Stimulated activated CD4-positive, alpha-beta T cell treated with anti-CD3 and anti-CD28 coated beads, Interleukin-2, amount 100 ng/mL, for 48 hours (primary cell): ENCODE measurements around the gene SIPA1L3.
A peak's percentile ranks its signal among the peaks of the same experiment; 100 is the strongest.

Experiments
- DNase-seq, 2 donors: peaks; one replicate each; pipeline ENCODE4 v3.0.0-alpha.2; 2020

The SIPA1L3 gene

DNA sequence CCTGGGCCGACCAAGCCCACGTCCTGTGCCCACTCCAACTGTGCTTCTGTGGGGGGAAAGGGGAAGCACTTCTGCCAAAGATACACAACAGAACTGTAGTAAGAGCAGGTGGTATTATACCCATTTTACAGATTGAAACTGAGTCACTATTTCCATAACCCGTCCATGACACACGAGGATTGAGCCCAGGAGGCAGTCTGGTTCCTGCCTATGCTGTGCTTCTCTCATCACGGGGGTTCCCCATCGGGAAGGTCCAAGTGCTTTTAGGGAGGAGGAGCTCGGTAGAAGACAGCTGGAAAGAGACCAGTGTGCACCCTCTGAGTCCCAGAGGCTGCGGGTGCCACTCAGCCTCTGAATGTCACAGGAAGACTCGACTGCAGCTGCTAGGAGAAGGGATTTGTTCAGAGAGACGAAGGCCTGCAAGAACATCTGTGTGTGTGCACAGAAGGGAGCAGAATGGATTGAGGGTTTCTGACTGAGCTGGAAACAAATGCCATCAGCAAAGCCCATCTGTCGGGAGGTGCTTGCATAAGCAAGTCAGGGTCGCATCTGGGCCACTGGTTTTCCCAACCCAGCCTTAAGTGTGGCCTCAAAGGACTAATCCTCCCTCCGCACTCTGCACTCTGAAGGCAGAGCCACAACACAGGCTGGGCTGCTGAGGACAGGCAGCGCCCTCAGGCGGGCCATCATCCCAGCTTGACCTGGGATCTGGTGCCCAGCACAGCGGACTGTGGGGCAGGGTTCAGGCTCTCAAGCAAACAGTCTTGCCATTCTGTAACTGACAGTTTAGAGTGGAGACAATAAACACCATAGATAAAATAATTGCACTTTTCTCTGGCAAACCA is 167.1 kb downstream of the SIPA1L3 start:
- DNase-seq, result no peak

DNA sequence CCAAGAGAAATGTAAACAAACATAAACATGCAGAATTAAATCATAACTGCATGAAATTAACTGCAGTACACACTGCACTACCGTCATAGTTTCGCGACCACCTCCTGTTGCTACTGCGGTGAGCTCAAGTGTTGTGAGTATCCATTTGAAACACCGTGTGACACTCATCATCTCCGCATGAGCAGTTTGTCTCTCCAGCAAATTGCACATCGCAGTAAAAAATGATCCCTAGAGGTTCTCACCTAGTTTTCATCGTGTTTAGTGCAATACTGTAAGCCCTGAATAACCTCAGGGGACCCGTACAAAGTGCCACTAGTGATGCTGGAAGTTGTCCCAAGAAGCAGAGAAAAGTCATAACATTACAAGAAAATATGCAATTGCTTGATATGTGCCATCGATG is 169.3 kb downstream of the SIPA1L3 start:
- DNase-seq, result no peak

GRCh38 chr19:38078302-38078930 is 171.4 kb downstream of the SIPA1L3 start:
- DNase-seq, result no peak

DNA sequence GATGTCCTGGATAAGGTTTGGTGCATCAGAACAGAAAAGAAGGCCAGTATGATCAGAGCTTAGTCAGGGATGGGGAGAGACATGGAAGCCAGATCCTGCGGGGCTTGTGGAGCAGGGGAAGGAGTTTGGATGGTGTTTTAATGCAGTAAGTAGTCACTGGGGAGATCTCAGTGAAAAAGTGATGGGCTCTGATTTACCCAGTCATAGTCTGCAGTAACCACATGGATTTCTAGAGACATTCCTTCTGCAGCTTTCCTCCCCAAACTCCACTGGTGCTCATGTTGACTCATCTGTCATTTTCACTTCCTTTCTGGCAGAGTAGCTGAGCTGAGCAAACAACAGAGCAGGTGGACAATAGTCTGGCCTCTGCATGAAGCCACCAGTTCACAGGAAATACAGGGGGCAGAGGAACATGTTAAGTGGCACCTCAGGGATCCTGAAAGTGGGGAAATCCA is 172.9 kb downstream of the SIPA1L3 start:
- no peak for DNase-seq

DNA sequence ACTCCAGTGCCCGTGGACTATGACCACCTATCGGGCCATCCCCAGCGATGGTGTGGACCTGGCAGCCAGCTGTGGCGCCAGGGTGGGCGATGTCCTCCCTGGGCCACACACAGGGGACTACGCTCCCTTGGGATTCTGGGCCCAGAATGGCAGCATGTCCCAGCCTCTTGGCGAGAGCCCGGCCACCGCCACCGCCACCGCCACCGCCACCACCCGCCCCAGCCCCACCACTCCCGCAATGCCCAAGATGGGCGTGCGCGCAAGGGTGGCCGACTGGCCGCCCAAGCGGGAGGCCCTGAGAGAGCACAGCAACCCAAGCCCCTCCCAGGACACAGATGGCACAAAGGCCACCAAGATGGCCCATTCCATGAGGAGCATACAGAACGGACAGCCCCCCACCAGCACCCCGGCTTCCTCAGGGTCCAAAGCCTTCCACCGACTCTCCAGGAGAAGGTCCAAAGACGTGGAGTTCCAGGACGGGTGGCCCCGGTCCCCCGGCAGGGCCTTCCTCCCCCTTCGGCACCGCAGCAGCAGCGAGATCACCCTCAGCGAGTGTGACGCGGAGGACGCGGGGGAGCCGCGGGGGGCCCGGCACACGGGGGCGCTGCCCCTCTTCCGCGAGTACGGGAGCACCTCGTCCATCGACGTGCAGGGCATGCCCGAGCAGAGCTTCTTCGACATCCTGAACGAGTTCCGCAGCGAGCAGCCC is 174.7 kb downstream of the SIPA1L3 start:
- DNase-seq, result no peak

DNA sequence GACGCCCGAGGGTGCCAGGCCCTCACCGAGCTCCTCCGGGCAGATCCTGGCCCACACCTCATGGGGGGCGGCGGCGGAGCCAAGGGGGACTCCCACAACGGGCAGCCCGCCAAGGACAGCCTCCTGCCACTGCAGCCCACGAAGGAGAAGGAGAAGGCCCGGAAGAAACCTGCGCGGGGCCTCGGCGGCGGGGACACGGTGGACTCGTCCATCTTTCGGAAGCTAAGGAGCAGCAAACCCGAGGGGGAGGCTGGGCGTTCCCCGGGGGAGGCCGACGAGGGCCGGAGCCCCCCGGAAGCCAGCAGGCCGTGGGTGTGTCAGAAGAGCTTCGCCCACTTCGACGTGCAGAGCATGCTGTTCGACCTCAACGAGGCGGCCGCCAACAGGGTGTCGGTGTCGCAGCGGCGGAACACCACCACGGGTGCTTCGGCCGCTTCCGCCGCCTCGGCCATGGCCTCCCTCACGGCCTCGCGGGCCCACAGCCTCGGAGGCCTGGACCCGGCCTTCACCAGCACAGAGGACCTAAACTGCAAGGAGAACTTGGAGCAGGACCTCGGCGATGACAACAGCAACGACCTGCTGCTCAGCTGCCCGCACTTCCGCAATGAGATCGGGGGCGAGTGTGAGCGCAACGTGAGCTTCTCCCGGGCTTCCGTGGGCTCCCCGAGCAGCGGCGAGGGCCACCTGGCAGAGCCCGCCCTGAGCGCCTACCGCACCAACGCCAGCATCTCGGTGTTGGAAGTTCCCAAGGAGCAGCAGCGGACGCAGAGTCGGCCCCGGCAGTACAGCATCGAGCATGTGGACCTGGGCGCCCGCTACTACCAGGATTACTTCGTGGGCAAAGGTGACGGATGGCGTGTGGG is 175.5 kb downstream of the SIPA1L3 start:
- no peak for DNase-seq

GRCh38 chr19:38084196-38084595 is 177.2 kb downstream of the SIPA1L3 start:
- no peak for DNase-seq

GRCh38 chr19:38089440-38089839 is 182.4 kb downstream of the SIPA1L3 start:
- no peak for DNase-seq

DNA sequence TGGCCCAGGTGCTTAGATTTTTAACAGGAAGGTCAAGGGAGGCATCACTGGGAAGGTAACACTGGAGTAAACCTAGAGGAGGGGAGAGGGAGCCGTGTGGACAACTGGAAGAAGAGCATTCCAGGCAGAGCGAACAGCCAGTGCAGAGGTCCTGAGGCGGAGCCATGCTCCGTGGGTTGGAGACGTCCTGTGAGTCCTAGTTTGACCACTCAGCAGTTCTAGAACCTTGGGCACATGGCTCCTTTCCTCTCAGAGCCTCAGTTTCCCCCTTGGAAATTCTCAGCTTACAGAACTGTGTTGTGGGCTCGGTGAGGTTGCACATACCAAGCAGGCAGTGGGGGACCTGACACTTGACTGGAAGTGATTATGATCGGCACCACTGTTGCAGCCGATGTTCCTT is 186.1 kb downstream of the SIPA1L3 start:
- no peak for DNase-seq

DNA sequence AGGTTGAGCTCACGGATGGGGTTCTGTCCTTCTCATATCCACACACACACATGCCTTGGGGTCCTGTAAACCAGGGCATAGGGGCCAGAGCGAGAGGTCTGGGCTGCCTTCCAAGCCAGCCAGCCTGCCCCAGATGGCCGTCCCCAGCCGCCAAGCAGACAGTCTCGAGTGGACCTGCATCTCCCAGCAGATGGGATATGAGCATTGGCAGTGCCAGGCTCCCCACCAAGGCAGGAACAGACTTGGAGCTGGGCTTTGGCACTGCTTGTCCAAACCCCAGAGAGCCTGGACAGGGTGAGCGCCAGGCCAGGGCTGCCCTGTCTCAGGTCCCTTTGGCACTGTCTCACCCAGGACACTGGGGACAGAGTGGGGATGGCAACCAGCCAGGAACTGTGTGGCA is 186.6 kb downstream of the SIPA1L3 start:
- DNase-seq, result no peak

DNA sequence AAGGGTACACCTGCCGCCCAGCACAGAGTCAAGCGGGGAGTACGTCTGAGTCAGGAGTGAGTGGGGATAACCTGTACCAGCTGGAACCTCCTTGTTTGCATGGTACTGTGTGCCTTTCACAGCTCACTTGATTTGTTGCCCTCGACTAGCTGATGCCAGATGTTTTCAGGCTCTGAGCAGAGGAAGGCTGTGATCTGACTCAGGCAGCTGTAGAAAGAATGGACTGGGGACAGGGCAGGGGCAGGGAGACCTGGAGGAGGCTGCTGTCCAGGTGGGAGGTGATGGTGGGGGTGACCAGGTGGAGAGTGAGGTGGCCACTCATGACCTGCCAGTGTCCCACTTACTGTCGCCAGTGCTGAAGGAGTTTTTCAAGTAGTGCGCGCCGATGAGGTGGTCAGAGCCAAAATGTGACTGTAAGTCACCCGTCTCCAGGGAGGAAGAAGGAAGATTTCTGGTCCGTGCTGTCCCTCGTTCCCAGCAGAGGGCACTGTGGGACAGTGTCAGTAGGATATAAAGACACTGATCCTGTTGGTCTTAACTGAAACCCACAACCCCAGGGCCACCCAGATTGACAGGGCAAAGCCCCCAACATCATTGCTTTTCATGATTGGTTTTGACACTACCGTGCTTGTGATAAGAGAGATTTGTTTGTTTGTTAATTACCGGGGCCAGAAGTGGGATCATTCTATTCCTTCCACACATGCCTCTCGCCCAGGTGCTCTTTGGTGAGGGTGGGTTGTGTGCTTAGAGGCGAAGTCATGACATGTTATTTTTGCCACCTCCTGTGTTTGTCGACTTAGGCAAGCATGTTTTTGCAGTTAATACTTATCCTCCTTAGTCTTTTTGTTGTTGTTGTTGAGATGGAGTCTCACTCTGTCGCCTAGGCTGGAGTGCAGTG is 188.7 kb downstream of the SIPA1L3 start:
- DNase-seq, result peak; percentile 49 to 56

DNA sequence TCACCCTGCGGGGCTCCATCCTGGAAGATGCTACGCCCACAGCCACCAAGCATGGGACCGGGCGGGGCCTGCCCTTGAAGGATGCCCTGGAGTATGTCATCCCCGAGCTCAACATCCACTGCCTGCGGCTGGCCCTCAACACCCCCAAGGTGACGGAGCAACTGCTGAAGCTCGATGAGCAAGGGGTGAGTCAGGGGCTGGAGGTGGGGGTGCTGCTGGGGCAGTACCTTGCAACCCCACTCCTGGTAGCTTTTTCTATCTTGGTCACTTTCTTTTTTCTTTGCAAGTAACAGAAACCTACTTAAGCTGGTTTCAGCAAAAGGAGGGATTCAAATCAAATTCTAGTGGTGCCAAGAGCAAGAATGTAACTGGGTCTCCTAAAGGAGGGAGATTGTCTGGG is 193.0 kb downstream of the SIPA1L3 start:
- DNase-seq, result no peak

DNA sequence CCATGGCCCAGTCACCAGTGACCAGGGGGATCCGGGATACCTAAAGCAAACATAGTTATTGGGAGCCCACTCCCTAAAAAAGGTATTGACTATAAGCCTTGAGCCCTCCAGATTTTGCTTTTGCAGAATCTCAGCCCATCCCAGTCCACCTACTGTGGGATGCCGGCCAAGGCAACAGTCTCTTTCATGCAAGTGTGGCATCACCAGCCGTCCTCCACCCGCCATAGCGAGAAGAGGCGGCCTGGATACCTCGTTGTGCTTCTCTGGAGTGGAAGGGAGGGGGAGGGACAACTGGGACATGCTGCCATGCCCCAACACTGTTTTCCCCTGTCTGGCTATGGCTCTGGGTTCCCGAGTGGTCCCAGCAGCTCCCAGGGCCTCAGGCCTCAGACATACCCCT is 193.6 kb downstream of the SIPA1L3 start:
- no peak for DNase-seq

DNA sequence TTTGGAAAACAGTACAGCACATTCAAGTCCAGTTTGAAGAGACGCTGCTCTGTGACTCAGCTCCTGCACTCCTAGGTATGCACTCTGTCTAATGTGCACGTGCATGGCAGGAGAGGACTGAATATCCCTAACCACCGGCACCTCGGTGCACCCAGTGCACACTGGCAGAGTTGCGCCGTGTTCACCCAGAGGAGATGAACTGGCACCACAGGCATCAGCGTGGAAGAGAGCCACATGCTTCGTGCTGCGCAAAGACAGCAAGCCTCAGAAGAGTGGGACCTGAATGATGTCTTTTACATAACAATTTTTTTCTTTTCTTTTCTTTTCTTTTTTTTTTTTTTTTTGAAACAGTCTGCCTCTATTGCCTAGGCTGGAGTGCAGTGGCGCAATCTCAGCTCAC is 194.7 kb downstream of the SIPA1L3 start:
- DNase-seq, result no peak

GRCh38 chr19:38105574-38105973 is 198.6 kb downstream of the SIPA1L3 start:
- DNase-seq, result no peak

DNA sequence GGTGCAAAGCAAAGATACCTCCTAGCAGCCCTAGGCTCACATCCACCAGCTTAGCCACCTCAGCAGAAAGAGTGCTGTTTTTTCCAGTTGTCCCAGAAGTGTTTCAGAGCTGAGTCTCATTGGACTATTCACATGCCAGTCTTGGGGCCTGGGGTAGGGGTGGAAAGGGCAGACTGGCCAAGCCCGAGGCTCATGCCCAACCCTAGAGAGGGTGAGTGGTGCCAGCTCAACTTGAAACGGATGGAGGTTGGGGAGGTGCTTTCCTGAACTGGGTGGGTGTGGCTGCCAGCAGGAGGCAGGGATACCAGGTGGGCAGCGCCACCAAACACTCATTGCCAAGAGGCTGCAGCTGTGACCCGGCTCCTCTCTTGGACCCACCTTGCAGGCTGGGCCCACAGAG is 200.1 kb downstream of the SIPA1L3 start:
- DNase-seq, result no peak

- DNase-seq, result no peak
Measured at GRCh38 chr19:38111898-38112297, 204.9 kb downstream of the SIPA1L3 start.

DNA sequence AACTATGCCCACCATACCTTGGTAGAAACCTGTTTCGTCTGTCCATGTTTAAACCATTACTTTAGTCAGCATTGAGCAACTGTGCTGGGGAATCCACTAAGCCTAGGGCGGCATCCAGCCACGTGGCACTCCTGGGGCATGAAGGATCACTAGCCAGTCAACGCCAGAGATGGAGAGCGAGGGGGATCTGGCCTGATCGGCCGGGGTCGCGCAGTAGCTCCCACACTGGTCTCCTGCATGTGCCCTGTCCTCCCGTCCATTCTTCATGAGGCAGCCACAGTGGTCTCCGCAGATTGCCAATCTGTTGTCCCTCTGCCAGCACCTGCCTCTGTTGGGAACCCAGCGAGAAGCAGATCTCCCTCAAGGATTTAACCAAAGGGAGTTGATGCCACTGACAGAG is 207.6 kb downstream of the SIPA1L3 start:
- DNase-seq, result no peak

DNA sequence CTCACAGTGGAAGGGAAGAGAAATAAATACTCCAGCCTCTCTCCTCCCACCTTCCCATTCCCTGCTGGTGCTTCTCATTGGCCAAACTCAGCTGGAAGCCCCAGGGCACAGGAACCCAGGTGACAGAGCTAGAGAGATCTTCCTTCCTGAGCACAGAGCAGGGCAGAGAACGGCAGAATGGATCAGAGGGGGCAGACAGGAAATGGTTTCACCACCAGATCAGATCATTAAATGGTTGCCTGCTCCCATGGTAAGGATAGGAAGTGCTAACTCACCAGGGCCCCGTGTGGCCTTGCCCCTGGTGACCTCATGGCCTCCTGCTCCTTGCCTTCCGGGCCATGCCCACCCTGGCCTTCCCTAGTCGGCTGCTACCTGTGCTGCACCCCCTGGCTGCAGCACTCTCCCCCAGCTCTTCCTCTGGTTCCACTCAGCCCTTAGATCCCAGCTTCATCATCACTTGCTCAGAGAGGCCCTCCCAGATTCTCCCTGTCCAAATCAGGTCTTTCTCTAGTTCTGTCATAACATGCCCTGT is 208.3 kb downstream of the SIPA1L3 start:
- DNase-seq, result no peak

DNA sequence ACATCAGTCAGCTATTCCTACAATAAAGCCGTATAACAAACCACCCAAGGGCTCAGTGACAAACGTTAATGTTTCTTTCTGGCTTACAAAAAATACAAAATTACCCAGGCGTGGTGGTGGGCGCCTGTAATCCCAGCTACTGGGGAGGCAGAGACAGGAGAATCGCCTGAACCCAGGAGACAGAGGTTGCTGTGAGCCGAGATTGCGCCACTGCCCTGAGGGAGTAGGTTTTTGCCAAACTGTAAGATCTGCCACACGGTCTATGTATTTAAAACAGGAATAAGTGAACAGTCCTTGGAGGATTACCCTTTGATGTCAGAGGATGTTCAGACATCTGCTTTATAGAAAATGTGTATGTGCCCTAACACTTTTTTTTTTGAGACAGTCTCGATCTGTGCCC is 211.2 kb downstream of the SIPA1L3 start:
- DNase-seq, result no peak

DNA sequence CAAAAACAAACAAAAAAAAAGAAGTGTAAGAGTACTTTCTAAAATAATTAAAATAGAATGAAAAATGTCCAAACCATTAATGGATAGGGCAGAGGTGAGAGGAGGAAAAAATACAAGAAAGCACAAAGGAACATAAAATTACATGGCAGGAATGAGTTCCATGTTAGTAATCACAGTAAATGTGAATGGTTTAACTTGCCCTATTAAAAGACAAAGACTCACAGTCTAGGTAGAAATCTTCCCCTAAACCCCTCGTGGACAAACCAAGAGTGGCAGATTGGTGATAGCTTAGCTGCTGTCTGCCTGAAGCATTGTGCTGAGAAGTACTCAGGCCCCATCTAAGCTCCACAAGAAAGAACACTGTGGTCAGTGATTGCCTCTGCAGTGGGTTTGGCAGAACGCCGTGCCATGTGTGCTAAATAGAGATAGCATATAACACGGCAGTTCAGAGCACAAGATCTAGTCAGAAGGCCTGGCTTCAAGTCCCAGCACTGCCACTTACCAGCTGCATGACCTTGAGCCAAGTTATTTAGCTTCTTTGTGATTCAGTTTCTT is 213.5 kb downstream of the SIPA1L3 start:
- no peak for DNase-seq
